CD4-positive, alpha-beta memory T cell (primary cell): ENCODE data around the gene GRIN1. TPM values are rescaled to one million over a fixed set of nuclear protein-coding genes. Genes with fewer than 3 reads are reported as not detected.

Source experiments
- CTCF ChIA-PET: fragments of 350-600 bp; sonication (Branson Sonifier 250); formaldehyde crosslinking; loops from one replicate; lab custom pipeline; 2021; ENCODE audit warnings: inconsistent platforms; ENCODE audit not compliant: partially characterized antibody; lab: Charles Lee
- POLR2A ChIA-PET: fragments of 350-600 bp; sonication (Branson Sonifier 250); formaldehyde crosslinking; loops from one replicate; lab custom pipeline; 2021; ENCODE audit not compliant: partially characterized antibody; lab: Charles Lee
- DNase-seq, 5 donors: peaks; one replicate each; pipeline versions ENCODE4 v3.0.0 to v3.0.0-alpha.2; 2020 to 2022; ENCODE audit warnings: mixed read lengths in 1 of 5
- H3K27ac ChIP-seq: one replicate; pipeline ENCODE4 v1.7.0; 2013; ENCODE audit warnings: low read depth, low read length
- H3K27me3 ChIP-seq: 2 replicates; pipeline ENCODE4 v1.7.0; 2013; ENCODE audit warnings: mild to moderate bottlenecking, low read length, moderate library complexity; ENCODE audit not compliant: insufficient read depth
- H3K36me3 ChIP-seq: 2 replicates; pipeline ENCODE4 v1.7.0; 2013; ENCODE audit warnings: mild to moderate bottlenecking, low read length, moderate library complexity; ENCODE audit not compliant: insufficient read depth
- H3K4me1 ChIP-seq: 2 replicates; pipeline ENCODE4 v1.7.0; 2013; ENCODE audit warnings: mild to moderate bottlenecking, low read length, moderate library complexity; ENCODE audit not compliant: insufficient read depth
- H3K4me3 ChIP-seq, 2 donors: one replicate each; pipeline ENCODE4 v1.7.0; 2013; ENCODE audit warnings: low read length in 2 of 2, mild to moderate bottlenecking in 1 of 2
- H3K9me3 ChIP-seq, 2 donors: one replicate each; pipeline ENCODE4 v1.7.0; 2013; ENCODE audit warnings: low read length in 2 of 2, control low read depth in 1 of 2; ENCODE audit not compliant: control insufficient read depth in 1 of 2
- H3K27ac Mint-ChIP-seq, 7 donors: one replicate each; pipeline ENCODE4 v1.8.0; 2020 to 2021; ENCODE audit warnings: mixed read lengths in 7 of 7, mild to moderate bottlenecking in 6 of 7, inconsistent platforms in 3 of 7, moderate library complexity in 3 of 7
- H3K27me3 Mint-ChIP-seq, 2 donors: one replicate each; pipeline ENCODE4 v1.8.0; 2020 to 2021; ENCODE audit warnings: mixed read lengths in 2 of 2
- H3K36me3 Mint-ChIP-seq, 2 donors: one replicate each; pipeline ENCODE4 v1.8.0; 2020 to 2021; ENCODE audit warnings: mixed read lengths in 2 of 2, inconsistent platforms in 1 of 2, mild to moderate bottlenecking in 1 of 2
- H3K4me1 Mint-ChIP-seq, 4 donors: one replicate each; pipeline ENCODE4 v1.8.0; 2020 to 2021; ENCODE audit warnings: mixed read lengths in 4 of 4, mild to moderate bottlenecking in 1 of 4
- H3K4me3 Mint-ChIP-seq, 8 donors: one replicate each; pipeline ENCODE4 v1.8.0; 2020 to 2021; ENCODE audit warnings: mixed read lengths in 8 of 8, mild to moderate bottlenecking in 7 of 8, moderate library complexity in 6 of 8, inconsistent platforms in 3 of 8
- H3K9me3 Mint-ChIP-seq, 8 donors: one replicate each; pipeline ENCODE4 v1.8.0; 2020 to 2021; ENCODE audit warnings: mixed read lengths in 8 of 8, mild to moderate bottlenecking in 5 of 8, inconsistent platforms in 3 of 8, moderate library complexity in 1 of 8
- intact Hi-C: fragments of 100-400 bp; cut with micrococcal nuclease; formaldehyde crosslinking; loops from one replicate; pipeline ENCODE4 v1.15.1; 2023
- polyA plus RNA-seq, 2 donors: library from polyadenylated mRNA; unstranded; fragments of 300-500 nt; fragmentation: Illumina TruSeq; gene quantifications; one replicate each; pipeline ENCODE4 v1.2.3, GENCODE V29; 2021
- total RNA-seq, 2 experiments: library from RNA; stranded (reverse); gene quantifications; one replicate each; pipeline ENCODE4 v1.2.3, GENCODE V29; 2021

The GRIN1 gene
- total and polyA plus RNA-seq, 4 experiments from 2014 or later = not detected

DNA sequence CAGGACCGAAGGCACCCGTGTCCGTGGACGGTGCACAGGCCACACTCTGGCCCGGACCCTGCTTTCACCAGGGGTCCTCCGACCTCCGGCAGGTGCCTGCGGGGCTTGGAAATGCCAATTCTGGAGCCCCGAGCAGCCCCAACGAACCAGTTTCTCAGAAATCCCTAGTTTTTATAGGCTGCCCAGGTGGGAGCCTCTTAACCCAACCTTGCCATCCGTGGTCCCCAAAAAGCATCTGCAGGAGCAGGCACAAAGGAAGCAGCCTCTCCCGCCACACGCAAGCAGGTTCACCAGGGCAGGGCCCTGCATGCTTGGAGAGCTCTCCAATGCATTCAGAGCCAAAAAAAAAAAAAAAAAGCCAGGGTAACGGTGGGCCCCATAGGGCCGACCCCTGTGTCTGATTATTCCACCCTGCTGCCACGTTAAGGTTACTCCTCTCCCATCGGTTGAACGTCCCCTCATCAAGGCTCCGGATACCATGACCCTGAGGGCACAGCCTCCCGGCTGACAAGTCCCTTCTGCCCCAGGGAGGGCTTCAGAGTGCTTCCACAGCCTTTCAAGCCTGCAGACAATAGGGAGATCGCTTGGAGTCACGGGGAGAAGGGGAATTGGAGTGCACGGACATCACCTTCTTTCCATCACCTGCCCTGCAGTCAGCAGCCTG, 62.4 kb downstream of the GRIN1 start:
- H3K27me3 ChIP-seq = no peaks in the 10 kb centered on the region
- intact Hi-C loops = loop anchor here (2.0 kb wide), 1 partner anchor 73 kb away; no protein-coding TSS in a partner anchor
- Mint-ChIP-seq H3K27me3 (no peaks in the 10 kb centered on the region), H3K36me3 (peaks cover 0 to 8% of the 10 kb centered on the region in 2 donors), H3K27ac (peak overlapping the region; percentile 62 to 93 (median 83)), H3K9me3 (no peaks in the 10 kb centered on the region), H3K4me1 (peaks cover 14 to 43% (median 32%) of the 10 kb centered on the region in 4 donors), H3K4me3 (peak overlapping the region; percentile 79 to 93 (median 82))
- H3K36me3 ChIP-seq = no peaks in the 10 kb centered on the region
- POLR2A ChIA-PET = interaction anchor here (0.7 to 11.9 kb wide), 20 partner anchors 8 to 221 kb away, joined by 3 to 169 read pairs (median 4); partner anchors contain the start of genes ANAPC2, CYSRT1, MAN1B1 and NELFB
- no peak for DNase-seq
- H3K9me3 ChIP-seq = no peaks in the 10 kb centered on the region
- H3K27ac ChIP-seq = peak overlapping the region; percentile 72
- peak overlapping the region; percentile 52 to 77 for H3K4me3 ChIP-seq
- CTCF ChIA-PET = interaction anchor here (0.7 to 1.4 kb wide), 5 partner anchors 12 to 83 kb away, joined by 3 to 7 read pairs (median 3); partner anchors contain the start of genes ANAPC2, CYSRT1 and SSNA1
- H3K4me1 ChIP-seq = peaks cover 47% of the 10 kb centered on the region

DNA sequence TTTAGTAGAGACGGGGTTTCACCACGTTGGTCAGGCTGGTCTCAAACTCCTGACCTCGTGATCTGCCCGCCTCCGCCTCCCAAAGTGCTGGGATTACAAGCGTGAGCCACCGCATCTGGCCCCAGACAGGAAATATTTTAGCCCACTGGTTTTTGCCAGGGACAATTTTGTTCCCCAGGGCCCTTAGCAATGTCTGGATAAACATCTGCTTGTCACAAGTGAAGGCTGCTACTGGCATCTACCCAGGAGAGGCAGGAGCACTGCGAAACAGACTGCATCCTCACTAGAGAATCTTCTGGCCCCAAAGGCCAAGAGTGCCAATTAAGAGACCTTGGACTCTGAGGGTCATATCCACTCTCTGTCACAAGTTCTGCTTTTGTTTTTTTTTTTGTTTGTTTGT, 64.0 kb downstream of the GRIN1 start:
- ChIA-PET POLR2A (interaction anchor here (1.5 to 11.9 kb wide), 4 partner anchors 14 to 38 kb away, joined by 4 to 169 read pairs (median 42); partner anchors contain the start of genes ANAPC2, CYSRT1, RNF208 and SSNA1), CTCF (interaction anchor here (1.4 kb wide), 2 partner anchors 14 to 24 kb away, joined by 3 to 5 read pairs; partner anchors contain the start of genes RNF224 and SSNA1)
- no peaks in the 10 kb centered on the region for H3K9me3 ChIP-seq
- Mint-ChIP-seq H3K27me3 (no peaks in the 10 kb centered on the region), H3K36me3 (peaks cover 9 to 14% of the 10 kb centered on the region in 2 donors), H3K27ac (peak overlapping the region in 1 of 7 donors; percentile 96), H3K4me3 (peak overlapping the region in 1 of 8 donors; percentile 17), H3K4me1 (peaks cover 26 to 59% (median 46%) of the 10 kb centered on the region in 4 donors), H3K9me3 (no peaks in the 10 kb centered on the region)
- intact Hi-C loops = no loop called here
- no peaks in the 10 kb centered on the region for H3K27me3 ChIP-seq
- H3K27ac ChIP-seq = no peak overlapping the region
- peaks cover 57% of the 10 kb centered on the region for H3K4me1 ChIP-seq
- H3K4me3 ChIP-seq = no peak overlapping the region
- DNase-seq = no peak
- H3K36me3 ChIP-seq = no peaks in the 10 kb centered on the region

DNA sequence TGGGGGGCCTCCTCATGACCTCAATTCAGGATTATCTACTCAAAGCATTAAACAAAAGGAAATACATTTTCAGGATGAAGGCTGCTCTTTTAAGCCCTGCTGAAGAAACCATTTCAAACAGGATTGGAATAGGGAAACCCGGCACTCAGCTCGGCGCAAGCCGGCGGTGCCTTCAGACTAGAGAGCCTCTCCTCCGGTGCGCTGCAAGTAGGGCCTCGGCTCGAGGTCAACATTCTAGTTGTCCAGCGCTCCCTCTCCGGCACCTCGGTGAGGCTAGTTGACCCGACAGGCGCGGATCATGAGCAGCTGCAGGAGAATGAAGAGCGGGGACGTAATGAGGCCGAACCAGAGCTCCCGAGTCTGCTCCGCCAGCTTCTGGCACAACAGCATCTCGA, 65.8 kb downstream of the GRIN1 start:
- ChIA-PET CTCF (interaction anchor here (0.6 to 1.5 kb wide), 5 partner anchors 16 to 75 kb away, joined by 3 to 5 read pairs (median 4); partner anchors contain the start of genes ANAPC2, NELFB and SSNA1), POLR2A (interaction anchor here (0.6 to 11.9 kb wide), 9 partner anchors 7 to 137 kb away, joined by 3 to 169 read pairs (median 5); partner anchors contain the start of genes ANAPC2, MAN1B1, NELFB and RNF208)
- Histone ChIP-seq H3K9me3 (no peaks in the 10 kb centered on the region), H3K27me3 (no peaks in the 10 kb centered on the region), H3K36me3 (no peaks in the 10 kb centered on the region), H3K4me3 (peak overlapping the region; percentile 90 to 94), H3K27ac (peak overlapping the region; percentile 94), H3K4me1 (peaks cover 49% of the 10 kb centered on the region)
- Mint-ChIP-seq H3K27ac (peak overlapping the region; percentile 92 to 99 (median 96)), H3K27me3 (no peaks in the 10 kb centered on the region), H3K9me3 (no peaks in the 10 kb centered on the region), H3K4me3 (peak overlapping the region; percentile 88 to 96 (median 94)), H3K36me3 (peaks cover 9 to 18% of the 10 kb centered on the region in 2 donors), H3K4me1 (peaks cover 26 to 59% (median 48%) of the 10 kb centered on the region in 4 donors)
- intact Hi-C loops = loop anchor here (1.0 kb wide), 2 partner anchors 16 to 19 kb away; partner anchors contain the start of genes ANAPC2 and SSNA1
- DNase-seq = no peak

DNA sequence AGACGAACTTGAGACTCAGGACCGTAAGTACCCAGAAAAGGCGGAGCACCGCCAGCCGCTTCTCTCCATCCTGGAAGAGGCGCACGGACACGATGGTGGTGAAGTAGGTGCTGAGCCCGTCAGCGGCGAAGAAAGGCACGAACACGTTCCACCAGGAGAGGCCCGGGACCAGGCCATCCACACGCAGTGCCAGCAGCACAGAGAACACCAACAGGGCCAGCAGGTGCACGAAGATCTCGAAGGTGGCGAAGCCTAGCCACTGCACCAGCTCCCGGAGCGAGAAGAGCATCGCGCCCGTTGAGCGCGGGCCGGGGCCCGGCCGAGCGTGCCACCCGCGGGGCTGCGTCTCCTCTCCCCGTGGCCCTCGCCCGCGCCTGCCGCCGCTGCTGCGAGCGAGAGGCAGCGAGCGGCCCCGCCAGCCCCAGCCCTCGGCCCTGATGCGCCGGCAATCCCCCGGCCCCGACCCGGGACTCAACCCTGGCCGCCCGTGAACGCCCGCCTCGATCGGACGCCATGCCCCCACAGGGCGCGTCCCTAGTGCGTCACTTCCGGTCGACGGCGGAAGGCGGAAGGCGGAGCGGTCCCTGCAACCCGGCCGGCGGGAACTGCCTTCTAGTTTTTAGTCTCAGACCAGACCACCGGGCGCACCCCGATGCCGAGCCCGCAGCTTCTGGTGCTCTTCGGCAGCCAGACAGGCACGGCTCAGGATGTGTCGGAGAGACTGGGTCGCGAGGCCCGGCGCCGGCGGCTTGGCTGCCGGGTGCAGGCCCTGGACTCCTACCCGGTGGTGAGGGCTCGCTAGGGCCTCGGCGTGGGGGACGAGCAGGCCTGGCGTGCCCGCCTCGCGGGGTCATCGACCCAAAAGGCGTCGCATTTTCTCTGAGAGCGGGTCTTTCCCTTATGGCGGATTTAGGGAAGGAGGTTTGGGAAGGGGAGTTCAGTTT, 66.4 kb downstream of the GRIN1 start, which contains the start of the genes NDOR1 and TMEM203:
Gene NDOR1 (plus strand): TSS at position 575 of the 944 bp plus-strand sequence. CDS start 78 bp downstream, at position 653.
Gene TMEM203 (minus strand): TSS at position 523 of the 944 bp plus-strand sequence. CDS start 234 bp downstream, at position 289.
- intact Hi-C loops = loop anchor here (1.0 kb wide), 2 partner anchors 17 to 18 kb away; partner anchors contain the start of genes ANAPC2 and SSNA1
- Mint-ChIP-seq H3K36me3 (peaks cover 9 to 18% of the 10 kb centered on the region in 2 donors), H3K27ac (peak within 1 kb of the TSS; percentile 92 to 99 (median 96)), H3K9me3 (no peaks in the 10 kb centered on the region), H3K4me1 (peaks cover 26 to 59% (median 48%) of the 10 kb centered on the region in 4 donors), H3K27me3 (no peaks in the 10 kb centered on the region), H3K4me3 (peak within 1 kb of the TSS; percentile 88 to 96 (median 94))
- H3K27ac ChIP-seq = peak within 1 kb of the TSS; percentile 94
- ChIA-PET CTCF (interaction anchor here (0.6 to 1.5 kb wide), 3 partner anchors 17 to 31 kb away, joined by 3 to 5 read pairs (median 4); partner anchors contain the start of genes ANAPC2 and SSNA1), POLR2A (interaction anchor here (0.6 to 11.9 kb wide), 9 partner anchors 8 to 138 kb away, joined by 3 to 169 read pairs (median 5); partner anchors contain the start of genes ANAPC2, MAN1B1, NELFB and RNF208)
- H3K9me3 ChIP-seq = no peaks in the 10 kb centered on the region
- peak; percentile 89 to 93 (median 91) for DNase-seq
- no peaks in the 10 kb centered on the region for H3K36me3 ChIP-seq
- no peaks in the 10 kb centered on the region for H3K27me3 ChIP-seq
- peaks cover 49% of the 10 kb centered on the region for H3K4me1 ChIP-seq
- H3K4me3 ChIP-seq = peak within 1 kb of the TSS; percentile 90 to 94

DNA sequence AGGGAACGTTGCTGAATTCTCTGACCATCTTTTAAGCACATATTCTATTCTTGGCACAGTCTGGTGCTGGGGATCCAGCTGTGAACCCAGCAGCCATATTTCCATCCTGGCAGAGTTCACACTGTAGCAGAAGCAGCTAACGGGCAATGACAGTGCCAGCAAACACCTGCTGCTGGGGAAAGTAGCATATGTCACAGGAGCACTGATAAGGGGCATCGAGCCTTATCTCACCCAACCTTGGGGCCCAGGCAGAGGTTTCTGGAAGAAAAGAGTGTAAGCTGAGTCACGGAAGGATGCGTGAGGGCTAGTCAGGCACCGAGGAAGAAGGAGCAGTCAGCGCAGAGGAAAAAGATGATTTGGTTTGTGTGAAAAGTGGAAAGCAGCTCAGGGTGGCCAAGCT, 67.6 kb downstream of the GRIN1 start:
- H3K9me3 ChIP-seq = no peaks in the 10 kb centered on the region
- H3K4me1 ChIP-seq = peaks cover 43% of the 10 kb centered on the region
- H3K36me3 ChIP-seq = no peaks in the 10 kb centered on the region
- H3K27me3 Mint-ChIP-seq = no peaks in the 10 kb centered on the region
- H3K4me3 Mint-ChIP-seq = peak overlapping the region; percentile 88 to 96 (median 94)
- CTCF ChIA-PET = interaction anchor here (1.1 to 1.5 kb wide), 2 partner anchors 17 to 20 kb away, joined by 4 to 5 read pairs; partner anchors contain the start of gene RNF224
- DNase-seq = no peak
- peaks cover 26 to 49% (median 40%) of the 10 kb centered on the region in 4 donors for H3K4me1 Mint-ChIP-seq
- H3K9me3 Mint-ChIP-seq = no peaks in the 10 kb centered on the region
- peak overlapping the region; percentile 94 for H3K27ac ChIP-seq
- POLR2A ChIA-PET = interaction anchor here (1.4 to 11.9 kb wide), 6 partner anchors 16 to 120 kb away, joined by 4 to 169 read pairs (median 8); partner anchors contain the start of genes ANAPC2, MAN1B1, NELFB and RNF208
- intact Hi-C loops = no loop called here
- H3K4me3 ChIP-seq = peak overlapping the region in 1 of 2 donors; percentile 94
- H3K36me3 Mint-ChIP-seq = peaks cover 9 to 15% of the 10 kb centered on the region in 2 donors
- H3K27ac Mint-ChIP-seq = peak overlapping the region; percentile 83 to 96 (median 92)
- H3K27me3 ChIP-seq = no peaks in the 10 kb centered on the region

DNA sequence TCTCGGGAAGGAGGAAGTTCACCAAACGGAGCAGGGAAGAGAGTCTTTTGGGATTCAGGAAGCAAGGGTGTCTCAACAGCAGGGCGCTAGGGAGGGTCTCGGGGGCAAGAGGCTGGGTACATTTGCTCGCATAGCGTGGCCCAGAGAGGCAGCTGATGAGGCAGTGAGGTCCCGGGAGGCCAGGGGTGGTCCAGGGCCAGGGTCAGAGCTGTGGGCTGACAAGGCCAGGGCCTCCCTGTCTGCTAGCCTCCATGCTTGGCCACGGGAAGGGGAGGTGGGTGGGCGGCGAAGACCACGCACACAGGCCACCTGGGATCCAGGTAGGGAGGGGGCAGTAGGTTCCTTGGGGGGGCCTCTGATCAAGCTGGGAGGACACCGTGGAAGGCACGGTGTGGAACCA, 72.6 kb downstream of the GRIN1 start:
- Histone ChIP-seq H3K27ac (no peak overlapping the region), H3K9me3 (no peaks in the 10 kb centered on the region), H3K4me1 (peaks cover 8% of the 10 kb centered on the region), H3K27me3 (no peaks in the 10 kb centered on the region), H3K4me3 (no peak overlapping the region), H3K36me3 (no peaks in the 10 kb centered on the region)
- intact Hi-C loops = no loop called here
- Mint-ChIP-seq H3K9me3 (no peaks in the 10 kb centered on the region), H3K36me3 (peaks cover 8 to 9% of the 10 kb centered on the region in 2 donors), H3K4me1 (peaks cover 11 to 17% (median 14%) of the 10 kb centered on the region in 4 donors), H3K27ac (peak overlapping the region in 3 of 7 donors; percentile 35 to 71 (median 52)), H3K4me3 (no peak overlapping the region), H3K27me3 (no peaks in the 10 kb centered on the region)
- DNase-seq = no peak
- POLR2A ChIA-PET = interaction anchor here (0.6 kb wide), 1 partner anchor 19 kb away, joined by 3 read pairs; no protein-coding TSS in a partner anchor
- CTCF ChIA-PET = no interaction called here
